ENCODE data around the gene CAMK4.
"Not testable (repeated sequence)": the region's sequence is repeated elsewhere in the genome, so short reads cannot be mapped to it uniquely, and the experiment has no call there.

The CAMK4 gene

GRCh38 chr5:111320953-111321352 lies 96.8 kb downstream of the CAMK4 start:
- no peak for DNase-seq

GRCh38 chr5:111321376-111321775 lies 97.2 kb downstream of the CAMK4 start:
- DNase-seq: no peak

- DNase-seq: no peak
Observed at GRCh38 chr5:111326551-111326950, 102.4 kb downstream of the CAMK4 start.

- no peak for DNase-seq
Observed at GRCh38 chr5:111337133-111337532, 112.9 kb downstream of the CAMK4 start.

- no peak for DNase-seq
Observed at GRCh38 chr5:111337688-111338087, 113.5 kb downstream of the CAMK4 start.

GRCh38 chr5:111345731-111346130 lies 121.5 kb downstream of the CAMK4 start:
- DNase-seq: no peak

DNA sequence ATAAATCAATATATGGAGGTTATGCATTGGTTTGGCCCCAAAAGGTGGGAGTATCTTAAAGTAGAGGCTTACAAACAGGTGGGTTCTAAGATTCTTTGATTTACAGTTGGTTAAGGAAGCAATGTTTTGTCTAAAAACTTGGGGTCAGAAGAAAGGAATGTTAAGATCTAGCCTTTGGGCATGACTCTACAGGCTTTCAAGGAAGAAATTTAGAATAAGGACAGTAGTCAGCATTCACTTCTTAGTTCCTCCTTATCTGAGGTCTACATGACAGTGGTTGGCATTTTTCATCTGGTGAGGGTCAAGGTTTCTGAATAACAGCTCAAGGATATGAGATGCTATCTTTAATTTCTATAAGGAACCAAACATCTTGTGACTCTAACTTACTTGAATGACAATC lies 122.8 kb downstream of the CAMK4 start:
- DNase-seq: no peak

- DNase-seq: no peak
Observed at GRCh38 chr5:111348661-111349329, 124.6 kb downstream of the CAMK4 start.

DNA sequence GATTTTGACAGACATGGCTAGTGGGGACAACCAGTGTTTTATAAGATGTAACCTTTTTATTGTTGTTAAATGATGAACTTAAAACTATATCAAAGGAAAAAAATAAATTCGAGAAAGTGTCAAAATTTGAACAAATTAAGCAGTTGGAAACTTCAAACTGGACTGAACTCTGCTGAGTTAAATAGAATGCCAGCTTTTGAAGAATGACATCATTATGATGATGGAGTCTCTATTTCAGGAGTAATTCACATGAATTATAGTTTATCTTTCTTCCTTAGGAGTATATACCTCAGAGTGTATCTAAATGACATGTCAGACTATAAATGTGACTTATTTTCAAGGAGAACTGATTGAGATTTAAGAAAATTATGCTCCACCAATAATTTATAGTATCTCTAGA lies 125.2 kb downstream of the CAMK4 start:
- DNase-seq: no peak

DNA sequence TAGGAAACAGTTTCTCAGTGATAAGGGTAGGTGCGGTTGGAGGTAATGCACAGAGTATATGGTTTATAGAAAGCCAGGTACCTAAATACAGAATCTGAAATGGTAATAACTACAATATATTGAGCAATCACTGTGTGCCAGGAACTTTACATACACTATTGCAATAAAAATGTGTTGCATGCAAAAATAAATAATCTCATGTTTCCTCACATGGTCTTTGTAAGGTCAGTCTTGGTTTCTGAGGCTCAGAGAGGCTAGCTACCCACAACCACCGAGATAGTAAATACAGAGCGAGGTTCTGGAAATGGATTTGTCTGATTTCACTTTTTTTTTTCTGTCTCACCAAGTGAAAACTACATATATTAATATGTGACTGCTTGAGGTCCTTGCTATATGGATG lies 128.9 kb downstream of the CAMK4 start:
- DNase-seq: no peak

DNA sequence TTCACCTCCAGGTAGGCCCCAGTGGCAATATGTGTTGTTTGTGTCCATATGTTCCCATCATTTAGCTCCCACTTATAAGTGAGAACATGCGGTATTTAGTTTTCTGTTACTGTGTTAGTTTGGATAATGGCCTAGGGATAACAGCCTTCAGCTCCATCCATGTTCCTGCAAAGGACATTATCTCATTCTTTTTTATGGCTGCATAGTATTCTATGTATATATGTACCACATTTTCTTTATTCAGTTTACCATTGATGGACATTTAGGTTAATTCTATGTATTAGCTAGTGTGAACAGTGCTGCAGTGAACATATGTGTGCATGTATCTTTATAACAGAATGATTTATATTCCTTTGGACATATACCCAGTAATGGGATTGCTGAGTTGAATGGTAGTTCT lies 134.5 kb downstream of the CAMK4 start:
- not testable (repeated sequence) for DNase-seq

DNA sequence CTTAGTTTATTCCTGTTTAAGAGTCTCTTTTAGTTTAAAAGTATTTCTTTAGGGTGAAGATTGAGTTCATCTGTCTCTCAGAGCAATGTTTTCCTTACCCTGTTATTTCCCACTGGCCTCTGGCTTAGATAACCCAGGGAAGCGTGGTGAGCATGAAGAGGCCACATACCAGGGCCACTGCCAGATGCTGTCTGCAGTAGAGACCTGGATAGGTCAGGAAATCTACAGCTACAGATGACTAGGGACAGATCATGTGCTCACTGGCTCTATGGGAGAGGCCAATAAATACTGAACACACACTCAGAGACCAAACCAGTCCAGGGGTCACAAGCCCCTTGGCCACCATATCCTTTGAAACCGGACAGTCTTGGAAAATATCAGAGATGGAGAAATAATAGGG lies 136.0 kb downstream of the CAMK4 start:
- DNase-seq: no peak

- DNase-seq: no peak
Observed at GRCh38 chr5:111364992-111365391, 140.8 kb downstream of the CAMK4 start.

DNA sequence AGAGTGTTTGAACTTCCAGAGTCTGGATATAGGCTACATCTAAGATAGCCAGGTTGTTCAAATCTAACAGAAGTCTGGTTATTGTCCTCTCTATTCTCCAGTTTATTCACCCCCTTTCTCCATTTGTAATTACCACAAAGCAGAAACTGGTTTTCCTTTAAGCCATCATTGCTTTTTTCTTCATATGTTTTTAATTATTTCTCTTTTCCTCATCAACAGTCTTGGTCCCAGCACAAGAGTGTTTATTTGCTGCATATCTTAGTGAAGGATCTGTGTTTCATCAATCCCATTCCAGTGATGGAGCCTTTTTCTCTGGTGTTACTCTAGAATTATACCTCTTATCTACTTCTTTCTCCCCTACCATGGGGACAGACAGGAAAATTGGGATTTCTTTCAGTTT lies 142.2 kb downstream of the CAMK4 start:
- DNase-seq: no peak

DNA sequence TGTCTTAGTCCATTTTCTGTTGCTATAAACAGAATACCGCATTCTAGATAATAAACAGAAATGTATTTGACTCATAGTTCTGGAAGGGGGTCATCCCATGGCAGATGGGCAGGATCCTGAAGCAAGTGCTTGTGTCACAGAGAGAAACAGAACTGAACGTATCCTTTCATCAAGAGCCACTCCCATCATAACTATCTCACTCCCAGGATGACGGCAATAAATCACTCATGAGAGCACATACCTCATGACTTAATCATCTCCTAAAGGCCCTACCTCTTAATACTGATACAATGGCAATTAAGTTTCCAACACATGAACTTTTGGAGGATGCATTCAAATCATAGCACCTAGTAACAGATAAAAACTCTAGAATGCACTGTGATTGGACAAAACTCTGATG lies 142.9 kb downstream of the CAMK4 start:
- DNase-seq: no peak

GRCh38 chr5:111372799-111373198 lies 148.6 kb downstream of the CAMK4 start:
- DNase-seq: no peak

- DNase-seq: no peak
Observed at GRCh38 chr5:111374380-111374779, 150.2 kb downstream of the CAMK4 start.

GRCh38 chr5:111375645-111376044 lies 151.5 kb downstream of the CAMK4 start:
- DNase-seq: no peak

GRCh38 chr5:111377306-111377705 lies 153.1 kb downstream of the CAMK4 start:
- no peak for DNase-seq

- no peak for DNase-seq
Observed at GRCh38 chr5:111379391-111379816, 155.2 kb downstream of the CAMK4 start.

DNA sequence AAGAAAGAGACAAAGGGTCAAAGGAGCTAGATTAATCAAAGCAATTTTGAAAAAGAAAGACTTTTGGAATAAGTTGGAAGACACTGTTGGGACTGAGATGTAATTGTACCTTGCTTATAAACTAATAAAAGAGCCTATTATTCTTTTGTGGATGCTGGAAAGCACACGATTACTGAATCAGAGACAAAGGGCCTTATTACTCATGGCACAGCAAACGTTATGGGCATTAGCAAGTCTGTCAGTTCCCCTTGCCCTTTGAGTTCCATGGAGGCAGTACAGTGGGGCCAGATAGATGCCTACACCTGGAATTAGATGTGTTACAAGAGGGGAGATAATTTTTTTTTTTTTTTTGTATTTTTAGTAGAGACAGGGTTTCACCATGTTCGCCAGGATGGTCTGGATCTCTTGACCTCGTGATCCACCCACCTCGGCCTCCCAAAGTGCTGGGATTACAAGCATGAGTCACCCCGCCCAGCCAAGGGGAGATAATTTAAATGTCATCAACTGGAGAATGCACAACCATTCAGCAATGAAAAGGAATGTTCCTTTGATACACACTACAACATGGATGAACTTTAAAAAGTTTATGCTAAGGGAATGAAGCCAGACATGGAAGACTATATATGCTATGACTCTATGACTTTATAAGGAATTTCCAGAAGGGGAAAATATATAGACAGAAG lies 159.2 kb downstream of the CAMK4 start:
- DNase-seq: no peak

DNA sequence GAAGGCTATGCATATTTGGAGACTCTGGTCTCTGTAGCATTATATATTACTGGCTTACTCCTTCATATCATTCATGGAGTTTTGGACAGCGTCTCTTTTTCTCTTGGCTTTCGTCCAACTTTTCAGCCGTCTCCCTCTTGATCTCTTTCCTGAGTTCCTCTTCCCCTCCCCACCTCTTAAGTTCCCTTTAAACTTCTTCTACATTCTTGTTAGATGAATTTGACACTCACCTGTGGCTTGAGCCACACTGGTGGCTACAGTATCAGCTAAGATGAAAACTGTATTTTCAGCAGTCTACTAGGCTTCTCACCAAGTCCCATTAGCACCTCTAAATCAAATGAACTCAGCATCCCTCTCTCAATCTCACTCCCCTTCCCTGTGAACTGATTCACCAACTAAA lies 160.0 kb downstream of the CAMK4 start:
- no peak for DNase-seq

- DNase-seq: no peak
Observed at GRCh38 chr5:111385051-111385450, 160.9 kb downstream of the CAMK4 start.

DNA sequence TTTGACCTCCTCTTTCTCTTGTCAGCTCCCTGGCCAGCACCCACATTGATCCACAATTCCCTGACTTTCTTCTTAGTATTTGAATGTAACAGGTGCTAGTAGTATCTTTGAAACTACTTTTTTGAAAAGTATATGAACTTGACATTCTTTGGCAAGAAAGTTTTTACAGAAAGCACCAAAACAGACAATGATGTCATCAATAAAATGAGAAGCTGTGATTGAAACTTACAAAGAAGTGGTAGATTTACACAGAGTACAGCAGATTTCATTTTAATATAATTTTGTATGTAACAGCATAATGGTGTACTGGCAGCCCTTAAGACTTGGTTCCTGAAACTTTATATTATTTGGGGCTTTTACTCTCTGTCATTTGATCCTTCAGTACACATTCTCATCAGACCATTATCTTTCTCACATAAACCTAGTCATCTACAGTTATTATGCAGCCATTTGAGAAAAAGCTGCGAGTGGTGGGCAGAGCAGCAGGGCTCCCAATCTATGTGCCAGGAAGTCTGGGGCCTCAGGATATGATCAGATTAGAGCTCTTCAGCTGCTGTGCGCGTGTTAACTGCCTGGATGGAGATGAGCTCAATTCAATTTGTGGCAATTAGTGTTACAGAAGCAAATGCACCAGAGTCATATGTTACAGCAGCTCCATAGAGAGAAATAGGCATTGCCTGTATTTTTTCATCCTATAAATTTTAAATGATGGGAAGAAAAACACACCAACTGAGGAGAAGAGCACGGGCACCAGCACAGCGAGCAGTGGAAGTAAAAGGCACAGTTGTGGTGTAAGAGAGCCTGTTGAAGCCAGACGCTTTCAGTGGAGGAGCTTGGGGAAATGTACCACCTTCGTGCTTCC lies 162.0 kb downstream of the CAMK4 start:
- no peak for DNase-seq
